ENCODE measurements around the gene PCDH9. TPM values are rescaled to one million over a fixed set of nuclear protein-coding genes. Genes with fewer than 3 reads are reported as not detected.

Gene PCDH9
- total RNA-seq, 1 donor from 2014 or later = 0.75 TPM

GRCh38 chr13:67120872-67121531 lies 109.1 kb downstream of the PCDH9 start:
- no peak overlapping the region for H3K4me3 ChIP-seq (ENCODE audit: low read depth, low read length)
- DNase-seq (ENCODE audit: low read depth) = no peak
- TF ChIP-seq CTCF (IDR thresholded peaks at IDR 0.05; ENCODE audit: insufficient read depth, low read length, poor library complexity, severe bottlenecking) = no peak
- no peaks in the 10 kb centered on the region for H3K27me3 ChIP-seq (ENCODE audit: control insufficient read depth, insufficient read depth, low read length)
- H3K36me3 ChIP-seq (ENCODE audit: control insufficient read depth, insufficient read depth, low read length) = no peaks in the 10 kb centered on the region

GRCh38 chr13:67119481-67119894 lies 110.6 kb downstream of the PCDH9 start:
- no peaks in the 10 kb centered on the region for H3K27me3 ChIP-seq (ENCODE audit: control insufficient read depth, insufficient read depth, low read length)
- no peaks in the 10 kb centered on the region for H3K36me3 ChIP-seq (ENCODE audit: control insufficient read depth, insufficient read depth, low read length)
- no peak for TF ChIP-seq CTCF (IDR thresholded peaks at IDR 0.05; ENCODE audit: insufficient read depth, low read length, poor library complexity, severe bottlenecking)
- H3K4me3 ChIP-seq (ENCODE audit: low read depth, low read length) = no peak overlapping the region
- peak; percentile 87 for DNase-seq (ENCODE audit: low read depth)

DNA sequence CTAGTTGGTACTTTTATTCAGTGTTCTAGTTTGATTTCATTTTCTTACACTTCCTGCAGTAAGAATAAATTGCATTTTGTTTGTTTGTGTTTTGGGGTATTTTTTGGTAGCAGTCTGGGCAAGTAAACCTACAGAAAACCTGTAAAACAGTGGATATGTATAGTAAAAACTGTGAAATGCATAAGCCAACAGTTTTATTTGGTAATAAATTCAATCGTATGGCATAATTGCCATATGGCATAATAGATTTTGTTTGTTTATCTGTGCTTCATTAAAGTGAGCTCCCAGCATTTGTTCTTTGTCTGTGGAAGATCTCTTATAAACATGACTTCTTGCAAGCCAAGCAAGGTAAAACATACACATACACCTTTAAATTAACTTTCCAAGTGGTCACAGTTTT lies 111.9 kb downstream of the PCDH9 start:
- H3K36me3 ChIP-seq (ENCODE audit: control insufficient read depth, insufficient read depth, low read length) = no peaks in the 10 kb centered on the region
- no peak for TF ChIP-seq CTCF (IDR thresholded peaks at IDR 0.05; ENCODE audit: insufficient read depth, low read length, poor library complexity, severe bottlenecking)
- no peak overlapping the region for H3K4me3 ChIP-seq (ENCODE audit: low read depth, low read length)
- DNase-seq (ENCODE audit: low read depth) = no peak
- H3K27me3 ChIP-seq (ENCODE audit: control insufficient read depth, insufficient read depth, low read length) = no peaks in the 10 kb centered on the region

GRCh38 chr13:67117010-67117550 lies 113.1 kb downstream of the PCDH9 start:
- no peak overlapping the region for H3K4me3 ChIP-seq (ENCODE audit: low read depth, low read length)
- H3K27me3 ChIP-seq (ENCODE audit: control insufficient read depth, insufficient read depth, low read length) = no peaks in the 10 kb centered on the region
- no peak for TF ChIP-seq CTCF (IDR thresholded peaks at IDR 0.05; ENCODE audit: insufficient read depth, low read length, poor library complexity, severe bottlenecking)
- DNase-seq (ENCODE audit: low read depth) = no peak
- no peaks in the 10 kb centered on the region for H3K36me3 ChIP-seq (ENCODE audit: control insufficient read depth, insufficient read depth, low read length)

DNA sequence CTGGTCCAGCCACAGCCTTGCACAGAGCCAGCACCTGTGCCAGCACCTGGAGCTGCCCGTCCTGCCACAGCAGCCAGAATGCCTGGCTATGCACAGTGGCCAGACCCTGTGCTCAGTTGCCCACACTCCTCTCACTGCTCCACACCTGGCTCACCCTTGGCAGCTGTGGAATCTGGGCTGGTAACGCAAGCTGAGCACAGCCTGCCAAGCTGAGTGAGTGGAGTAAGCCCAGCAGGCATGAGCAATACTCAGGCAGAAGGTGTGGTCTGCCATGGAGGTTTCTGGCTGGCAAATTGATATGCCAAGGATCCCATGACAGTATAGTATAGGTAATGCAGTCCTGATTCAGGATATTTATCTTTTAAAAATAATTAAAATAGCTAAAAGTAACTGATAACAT lies 122.2 kb downstream of the PCDH9 start:
- no peak for DNase-seq (ENCODE audit: low read depth)
- Histone ChIP-seq H3K27me3 (ENCODE audit: control insufficient read depth, insufficient read depth, low read length) (no peaks in the 10 kb centered on the region), H3K4me3 (ENCODE audit: low read depth, low read length) (no peak overlapping the region), H3K36me3 (ENCODE audit: control insufficient read depth, insufficient read depth, low read length) (no peaks in the 10 kb centered on the region)
- no peak for TF ChIP-seq CTCF (IDR thresholded peaks at IDR 0.05; ENCODE audit: insufficient read depth, low read length, poor library complexity, severe bottlenecking)

Measured in kidney epithelial cell (primary cell).